Measurements from ENCODE around the gene SOD3. TPM values are rescaled to one million over a fixed set of nuclear protein-coding genes. Genes with fewer than 3 reads are reported as not detected.

The SOD3 gene
- total and polyA plus RNA-seq, 9 of the 15 experiments (the other 6 are each of a cell fraction or from before 2014, with no cell fraction given): 0.10 to 0.31 (median 0.24) TPM; not detected in 6

DNA sequence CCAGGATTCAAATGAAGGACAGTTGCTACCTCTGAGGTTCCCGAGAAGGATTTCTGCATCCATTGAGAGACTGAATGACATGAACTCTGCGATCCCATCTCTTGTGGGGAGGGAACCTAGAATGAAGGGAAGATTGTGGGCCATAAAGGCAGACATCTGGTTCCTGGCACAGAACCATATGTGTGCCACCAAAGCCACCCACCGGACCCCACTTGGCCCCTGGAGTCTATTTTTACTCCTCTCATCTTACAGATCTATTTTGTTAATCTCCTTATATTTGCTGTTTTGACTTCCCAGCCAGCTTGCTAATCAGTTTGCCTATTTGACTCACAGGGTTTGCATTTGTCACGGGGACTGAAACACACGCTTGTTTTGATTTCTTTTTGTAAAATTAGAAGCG is 7.3 kb downstream of the SOD3 start:
- Histone ChIP-seq H3K79me2 (ENCODE audit: control insufficient read depth, insufficient read depth, low read length) (no peaks in the 10 kb centered on the region), H3K4me1 (replicated peaks in 1 of 2; ENCODE audit: control insufficient read depth in 2 of 2, insufficient read depth in 2 of 2, low read length in 2 of 2) (peaks cover 9 to 13% of the 10 kb centered on the region in 2 experiments; a peak in 3 of 5 replicates), H3K4me2 (ENCODE audit: insufficient read depth, low read length) (no peak overlapping the region), H3K36me3 (ENCODE audit: control insufficient read depth, insufficient read depth, low read length) (no peaks in the 10 kb centered on the region), H3K27ac (ENCODE audit: extremely low read depth, low read depth, low read length) (no peak overlapping the region), H3K4me3 (no peak overlapping the region), H3K9me3 (replicated peaks; ENCODE audit: control insufficient read depth, insufficient read depth, low read depth, low read length) (no peaks in the 10 kb centered on the region), H3K27me3 (ENCODE audit: control insufficient read depth in 2 of 2, insufficient read depth in 2 of 2, low read length in 2 of 2) (peaks cover 5 to 36% of the 10 kb centered on the region in 2 experiments; a peak in 4 of 5 replicates), H3K9me1 (ENCODE audit: control insufficient read depth, insufficient read depth, low read length) (no peaks in the 10 kb centered on the region), H3K9ac (ENCODE audit: insufficient read depth in 1 of 2, low read depth in 2 of 2, low read length in 2 of 2) (no peak overlapping the region), H4K20me1 (replicated peaks; ENCODE audit: control insufficient read depth, insufficient read depth, low read length) (no peaks in the 10 kb centered on the region; the same call in 1 of the 2 replicates), H2AFZ (ENCODE audit: low read depth, low read length) (no peak overlapping the region)
- intact Hi-C loops (cut with micrococcal nuclease): no loop called here
- no peak for FAIRE-seq
- ChIA-PET POLR2A (no interaction called here), CTCF (ENCODE audit: low intra/inter-chr PET ratio) (no interaction called here)
- no peak for ATAC-seq
- no peak for DNase-seq (ENCODE audit: extremely low read depth in 1 of 4, low spot score in 3 of 4)
- no TSS peak for BruUV-seq (replicated peaks)
- in situ Hi-C loops (cut with MboI): no loop called here
- WGBS (ENCODE audit: insufficient coverage, low coverage, missing lambda C conversion rate): 3% methylated on average over 6 of the region's 6 CpGs
- TF ChIP-seq, protein P1, sequence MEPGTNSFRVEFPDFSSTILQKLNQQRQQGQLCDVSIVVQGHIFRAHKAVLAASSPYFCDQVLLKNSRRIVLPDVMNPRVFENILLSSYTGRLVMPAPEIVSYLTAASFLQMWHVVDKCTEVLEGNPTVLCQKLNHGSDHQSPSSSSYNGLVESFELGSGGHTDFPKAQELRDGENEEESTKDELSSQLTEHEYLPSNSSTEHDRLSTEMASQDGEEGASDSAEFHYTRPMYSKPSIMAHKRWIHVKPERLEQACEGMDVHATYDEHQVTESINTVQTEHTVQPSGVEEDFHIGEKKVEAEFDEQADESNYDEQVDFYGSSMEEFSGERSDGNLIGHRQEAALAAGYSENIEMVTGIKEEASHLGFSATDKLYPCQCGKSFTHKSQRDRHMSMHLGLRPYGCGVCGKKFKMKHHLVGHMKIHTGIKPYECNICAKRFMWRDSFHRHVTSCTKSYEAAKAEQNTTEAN (CRISPR knock-in tag; IDR thresholded peaks at IDR 0.05): no peak
- TF ChIP-seq ZNF253 (CRISPR knock-in tag; conservative IDR thresholded peaks at IDR 0.05): no peak
- TF ChIP-seq KAT8 (IDR thresholded peaks at IDR 0.05; ENCODE audit: low read depth): no peak
- TF ChIP-seq TEAD4 (IDR thresholded peaks at IDR 0.05; ENCODE audit: low read length): no peak
- no peak for TF ChIP-seq TEAD4 (CRISPR knock-in tag; IDR thresholded peaks at IDR 0.05; ENCODE audit: borderline replicate concordance)
- TF ChIP-seq SMARCB1 (IDR thresholded peaks at IDR 0.05; ENCODE audit: insufficient read length, low read depth): no peak
- TF ChIP-seq ZNF384 (IDR thresholded peaks at IDR 0.05; ENCODE audit: low read depth, low read length): no peak
- TF ChIP-seq, protein P2, sequence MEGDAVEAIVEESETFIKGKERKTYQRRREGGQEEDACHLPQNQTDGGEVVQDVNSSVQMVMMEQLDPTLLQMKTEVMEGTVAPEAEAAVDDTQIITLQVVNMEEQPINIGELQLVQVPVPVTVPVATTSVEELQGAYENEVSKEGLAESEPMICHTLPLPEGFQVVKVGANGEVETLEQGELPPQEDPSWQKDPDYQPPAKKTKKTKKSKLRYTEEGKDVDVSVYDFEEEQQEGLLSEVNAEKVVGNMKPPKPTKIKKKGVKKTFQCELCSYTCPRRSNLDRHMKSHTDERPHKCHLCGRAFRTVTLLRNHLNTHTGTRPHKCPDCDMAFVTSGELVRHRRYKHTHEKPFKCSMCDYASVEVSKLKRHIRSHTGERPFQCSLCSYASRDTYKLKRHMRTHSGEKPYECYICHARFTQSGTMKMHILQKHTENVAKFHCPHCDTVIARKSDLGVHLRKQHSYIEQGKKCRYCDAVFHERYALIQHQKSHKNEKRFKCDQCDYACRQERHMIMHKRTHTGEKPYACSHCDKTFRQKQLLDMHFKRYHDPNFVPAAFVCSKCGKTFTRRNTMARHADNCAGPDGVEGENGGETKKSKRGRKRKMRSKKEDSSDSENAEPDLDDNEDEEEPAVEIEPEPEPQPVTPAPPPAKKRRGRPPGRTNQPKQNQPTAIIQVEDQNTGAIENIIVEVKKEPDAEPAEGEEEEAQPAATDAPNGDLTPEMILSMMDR (IDR thresholded peaks at IDR 0.05 in 2 of 3, conservative IDR thresholded peaks at IDR 0.05 in 1 of 3; ENCODE audit: insufficient read depth in 2 of 3, low read depth in 1 of 3, low read length in 3 of 3): no peak
- TF ChIP-seq CBX1 (IDR thresholded peaks at IDR 0.05; ENCODE audit: low read depth): no peak
- TF ChIP-seq RBM25 (IDR thresholded peaks at IDR 0.05; ENCODE audit: low read depth, low read length, severe bottlenecking): no peak
- TF ChIP-seq ZNF77 (CRISPR knock-in tag; IDR thresholded peaks at IDR 0.05): no peak
- no peak for TF ChIP-seq MBD2 (IDR thresholded peaks at IDR 0.05; ENCODE audit: borderline replicate concordance, low read depth)
- TF ChIP-seq ZNF184 (CRISPR knock-in tag; IDR thresholded peaks at IDR 0.05): no peak
- no peak for TF ChIP-seq ZNF146 (CRISPR knock-in tag; IDR thresholded peaks at IDR 0.05; ENCODE audit: unreplicated experiment)
- TF ChIP-seq NCOR1 (IDR thresholded peaks at IDR 0.05): no peak
- TF ChIP-seq, protein P3, sequence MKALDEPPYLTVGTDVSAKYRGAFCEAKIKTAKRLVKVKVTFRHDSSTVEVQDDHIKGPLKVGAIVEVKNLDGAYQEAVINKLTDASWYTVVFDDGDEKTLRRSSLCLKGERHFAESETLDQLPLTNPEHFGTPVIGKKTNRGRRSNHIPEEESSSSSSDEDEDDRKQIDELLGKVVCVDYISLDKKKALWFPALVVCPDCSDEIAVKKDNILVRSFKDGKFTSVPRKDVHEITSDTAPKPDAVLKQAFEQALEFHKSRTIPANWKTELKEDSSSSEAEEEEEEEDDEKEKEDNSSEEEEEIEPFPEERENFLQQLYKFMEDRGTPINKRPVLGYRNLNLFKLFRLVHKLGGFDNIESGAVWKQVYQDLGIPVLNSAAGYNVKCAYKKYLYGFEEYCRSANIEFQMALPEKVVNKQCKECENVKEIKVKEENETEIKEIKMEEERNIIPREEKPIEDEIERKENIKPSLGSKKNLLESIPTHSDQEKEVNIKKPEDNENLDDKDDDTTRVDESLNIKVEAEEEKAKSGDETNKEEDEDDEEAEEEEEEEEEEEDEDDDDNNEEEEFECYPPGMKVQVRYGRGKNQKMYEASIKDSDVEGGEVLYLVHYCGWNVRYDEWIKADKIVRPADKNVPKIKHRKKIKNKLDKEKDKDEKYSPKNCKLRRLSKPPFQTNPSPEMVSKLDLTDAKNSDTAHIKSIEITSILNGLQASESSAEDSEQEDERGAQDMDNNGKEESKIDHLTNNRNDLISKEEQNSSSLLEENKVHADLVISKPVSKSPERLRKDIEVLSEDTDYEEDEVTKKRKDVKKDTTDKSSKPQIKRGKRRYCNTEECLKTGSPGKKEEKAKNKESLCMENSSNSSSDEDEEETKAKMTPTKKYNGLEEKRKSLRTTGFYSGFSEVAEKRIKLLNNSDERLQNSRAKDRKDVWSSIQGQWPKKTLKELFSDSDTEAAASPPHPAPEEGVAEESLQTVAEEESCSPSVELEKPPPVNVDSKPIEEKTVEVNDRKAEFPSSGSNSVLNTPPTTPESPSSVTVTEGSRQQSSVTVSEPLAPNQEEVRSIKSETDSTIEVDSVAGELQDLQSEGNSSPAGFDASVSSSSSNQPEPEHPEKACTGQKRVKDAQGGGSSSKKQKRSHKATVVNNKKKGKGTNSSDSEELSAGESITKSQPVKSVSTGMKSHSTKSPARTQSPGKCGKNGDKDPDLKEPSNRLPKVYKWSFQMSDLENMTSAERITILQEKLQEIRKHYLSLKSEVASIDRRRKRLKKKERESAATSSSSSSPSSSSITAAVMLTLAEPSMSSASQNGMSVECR (CRISPR knock-in tag; IDR thresholded peaks at IDR 0.05): no peak
- no peak for TF ChIP-seq TAF15 (IDR thresholded peaks at IDR 0.05; ENCODE audit: low read depth, low read length)

Data from K562 (cell line).